Skeletal muscle cell (primary cell): ENCODE results near the gene C3.

Experiments
- DNase-seq: peaks from one replicate; pipeline ENCODE4 v3.0.0-alpha.2; 2010; ENCODE audit warnings: low read depth
- H3K4me3 ChIP-seq: 2 replicates; pipeline ENCODE4 v1.5.1; 2011; ENCODE audit warnings: low read depth, mild to moderate bottlenecking, control low read depth, low read length, moderate library complexity

The C3 gene

GRCh38 chr19:6733338-6734095 is 13.1 kb upstream of the C3 start:
- no peak for DNase-seq
- no peak overlapping the region for H3K4me3 ChIP-seq

GRCh38 chr19:6732803-6733337 is 12.4 kb upstream of the C3 start:
- DNase-seq, result no peak
- no peak overlapping the region for H3K4me3 ChIP-seq

GRCh38 chr19:6731822-6732221 is 11.4 kb upstream of the C3 start:
- no peak for DNase-seq
- H3K4me3 ChIP-seq, result no peak overlapping the region

GRCh38 chr19:6730941-6731670 is 10.7 kb upstream of the C3 start:
- H3K4me3 ChIP-seq, result no peak overlapping the region
- no peak for DNase-seq

- H3K4me3 ChIP-seq, result no peak overlapping the region
Observed at GRCh38 chr19:6730153-6730804, 9.8 kb upstream of the C3 start.

GRCh38 chr19:6729573-6730152 is 9.2 kb upstream of the C3 start:
- H3K4me3 ChIP-seq, result no peak overlapping the region
- no peak for DNase-seq

More at GRCh38 chr19:6730153-6730804, 9.8 kb upstream of the C3 start:
- no peak for DNase-seq

GRCh38 chr19:6728346-6728745 is 7.9 kb upstream of the C3 start:
- no peak overlapping the region for H3K4me3 ChIP-seq
- no peak for DNase-seq

GRCh38 chr19:6725513-6726231 is 5.2 kb upstream of the C3 start:
- DNase-seq, result no peak
- no peak overlapping the region for H3K4me3 ChIP-seq

GRCh38 chr19:6724631-6725492 is 4.4 kb upstream of the C3 start:
- DNase-seq, result no peak
- no peak overlapping the region for H3K4me3 ChIP-seq

GRCh38 chr19:6723738-6724137 is 3.3 kb upstream of the C3 start:
- no peak overlapping the region for H3K4me3 ChIP-seq
- DNase-seq, result no peak

- DNase-seq, result no peak
- H3K4me3 ChIP-seq, result no peak overlapping the region
Observed at GRCh38 chr19:6723108-6723618, 2.7 kb upstream of the C3 start.

- no peak overlapping the region for H3K4me3 ChIP-seq
- no peak for DNase-seq
Observed at GRCh38 chr19:6721773-6722172, 1.3 kb upstream of the C3 start.

- H3K4me3 ChIP-seq, result no peak overlapping the region
- DNase-seq, result no peak
Observed at GRCh38 chr19:6721138-6721474, 656 bp upstream of the C3 start.

- H3K4me3 ChIP-seq, result no peak overlapping the region
- DNase-seq, result no peak
Observed at GRCh38 chr19:6719992-6720368, 470 bp downstream of the C3 start.

- H3K4me3 ChIP-seq, result no peak overlapping the region
- DNase-seq, result no peak
Observed at GRCh38 chr19:6719540-6719861, 949 bp downstream of the C3 start.

- no peak overlapping the region for H3K4me3 ChIP-seq
- no peak for DNase-seq
Observed at GRCh38 chr19:6718741-6719539, 1.5 kb downstream of the C3 start.

GRCh38 chr19:6718111-6718740 is 2.2 kb downstream of the C3 start:
- H3K4me3 ChIP-seq, result no peak overlapping the region
- DNase-seq, result no peak
